Neural cell (in vitro differentiated cells): Measurements from ENCODE around the gene MAD1L1.

Experiments
- CTCF ChIP-seq: fragments of 450-650 bp; IDR thresholded peaks from 2 replicates; pipeline ENCODE4 v1.5.1; 2014; ENCODE audit warnings: antibody characterized with exemption, mild to moderate bottlenecking, moderate library complexity; ENCODE audit not compliant: poor library complexity, severe bottlenecking
- EP300 ChIP-seq: fragments of 450-650 bp; conservative IDR thresholded peaks from 2 replicates; pipeline ENCODE4 v1.6.1; 2014; ENCODE audit warnings: antibody characterized with exemption, mild to moderate bottlenecking, moderate library complexity; ENCODE audit not compliant: poor library complexity, severe bottlenecking
- EZH2 ChIP-seq: fragments of 200-600, 300-800 bp; shearing (Covaris generic), sonication (generic); IDR thresholded peaks from 2 replicates; pipeline ENCODE4 v1.6.1; 2014; ENCODE audit warnings: antibody characterized with exemption, low read length, borderline replicate concordance, mild to moderate bottlenecking; ENCODE audit not compliant: insufficient read depth, poor library complexity, severe bottlenecking
- POLR2AphosphoS5 ChIP-seq: IDR thresholded peaks from 2 replicates; pipeline ENCODE4 v1.6.1; 2012
- RAD21 ChIP-seq: fragments of 450-650 bp; conservative IDR thresholded peaks from 2 replicates; pipeline ENCODE4 v1.6.1; 2014; ENCODE audit warnings: antibody characterized with exemption, mild to moderate bottlenecking, moderate library complexity
- REST ChIP-seq: IDR thresholded peaks from 2 replicates; pipeline ENCODE4 v1.6.1; 2012; ENCODE audit warnings: borderline replicate concordance
- TAF1 ChIP-seq: IDR thresholded peaks from 2 replicates; pipeline ENCODE4 v1.6.1; 2012; ENCODE audit warnings: low read depth

GRCh38 chr7:2094454-2095045 is 138.2 kb downstream of the MAD1L1 start:
- no peak for TF ChIP-seq EZH2
- no peak for TF ChIP-seq CTCF
- TF ChIP-seq TAF1: no peak
- TF ChIP-seq POLR2AphosphoS5: no peak
- no peak for TF ChIP-seq EP300
- no peak for TF ChIP-seq RAD21
- no peak for TF ChIP-seq REST
